Endothelial cell (in vitro differentiated cells): Measurements from ENCODE around the gene ORM1. TPM values are rescaled to one million over a fixed set of nuclear protein-coding genes. Genes with fewer than 3 reads are reported as not detected.
"Not testable (repeated sequence)": the region's sequence is repeated elsewhere in the genome, so short reads cannot be mapped to it uniquely, and the experiment has no call there.

Source experiments
- DNase-seq: peaks from one replicate; pipeline ENCODE4 v3.0.0; 2021; ENCODE audit warnings: low spot score
- H3K27ac Mint-ChIP-seq: one replicate; pipeline ENCODE4 v1.8.0; 2021; ENCODE audit warnings: mixed read lengths, inconsistent platforms; ENCODE audit not compliant: unreplicated experiment
- H3K27me3 Mint-ChIP-seq: one replicate; pipeline ENCODE4 v1.8.0; 2021; ENCODE audit warnings: mild to moderate bottlenecking, moderate library complexity, mixed read lengths, inconsistent platforms; ENCODE audit not compliant: unreplicated experiment
- H3K36me3 Mint-ChIP-seq: one replicate; pipeline ENCODE4 v1.8.0; 2021; ENCODE audit warnings: mild to moderate bottlenecking, low read depth, mixed read lengths, inconsistent platforms; ENCODE audit not compliant: unreplicated experiment
- H3K4me1 Mint-ChIP-seq: one replicate; pipeline ENCODE4 v1.8.0; 2021; ENCODE audit warnings: mild to moderate bottlenecking, mixed read lengths, inconsistent platforms; ENCODE audit not compliant: unreplicated experiment
- H3K4me3 Mint-ChIP-seq: one replicate; pipeline ENCODE4 v1.8.0; 2021; ENCODE audit warnings: mild to moderate bottlenecking, mixed read lengths, inconsistent platforms; ENCODE audit not compliant: unreplicated experiment
- H3K9me3 Mint-ChIP-seq: one replicate; pipeline ENCODE4 v1.8.0; 2021; ENCODE audit warnings: mixed read lengths, inconsistent platforms; ENCODE audit not compliant: unreplicated experiment
- CTCF ChIP-seq: fragments of 200-600 bp; sonication (generic); IDR thresholded peaks from one replicate; pipeline ENCODE4 v1.5.0; 2021; ENCODE audit warnings: antibody characterized with exemption; ENCODE audit not compliant: unreplicated experiment
- long read RNA-seq: library from polyadenylated mRNA; unstranded; transcript quantifications from one replicate; pipeline ENCODE4 v2.0.0, GENCODE V29; 2020; ENCODE audit not compliant: unreplicated experiment
- total RNA-seq: library from RNA; stranded (reverse); fragmentation: NEBNext Ultra II Directional; extraction: Animal tissue kit (Norgen Biotek cat#: 25700); gene quantifications from one replicate; pipeline ENCODE4 v1.2.1, GENCODE V29; 2021; ENCODE audit not compliant: unreplicated experiment

Gene ORM1
- not detected for total RNA-seq
- long read RNA-seq = 0 reads

- H3K36me3 Mint-ChIP-seq, DNase-seq, H3K27ac Mint-ChIP-seq, H3K4me1 Mint-ChIP-seq, H3K9me3 Mint-ChIP-seq, H3K27me3 Mint-ChIP-seq, H3K4me3 Mint-ChIP-seq: not testable (repeated sequence)
Measured at GRCh38 chr9:114322831-114323531, at the start of gene ORM1. Gene ORM1, plus strand, starts transcription at chr9:114323098. Its CDS starts 36 bp downstream, at chr9:114323134.

GRCh38 chr9:114273461-114273881 is 49.4 kb upstream of the ORM1 start:
- peak overlapping the region; percentile 42 for H3K4me3 Mint-ChIP-seq
- no peaks in the 10 kb centered on the region for H3K9me3 Mint-ChIP-seq
- peaks cover 7% of the 10 kb centered on the region for H3K27me3 Mint-ChIP-seq
- H3K4me1 Mint-ChIP-seq = no peaks in the 10 kb centered on the region
- TF ChIP-seq CTCF = no peak
- no peak for DNase-seq
- H3K36me3 Mint-ChIP-seq = peaks cover 47% of the 10 kb centered on the region
- no peak overlapping the region for H3K27ac Mint-ChIP-seq

DNA sequence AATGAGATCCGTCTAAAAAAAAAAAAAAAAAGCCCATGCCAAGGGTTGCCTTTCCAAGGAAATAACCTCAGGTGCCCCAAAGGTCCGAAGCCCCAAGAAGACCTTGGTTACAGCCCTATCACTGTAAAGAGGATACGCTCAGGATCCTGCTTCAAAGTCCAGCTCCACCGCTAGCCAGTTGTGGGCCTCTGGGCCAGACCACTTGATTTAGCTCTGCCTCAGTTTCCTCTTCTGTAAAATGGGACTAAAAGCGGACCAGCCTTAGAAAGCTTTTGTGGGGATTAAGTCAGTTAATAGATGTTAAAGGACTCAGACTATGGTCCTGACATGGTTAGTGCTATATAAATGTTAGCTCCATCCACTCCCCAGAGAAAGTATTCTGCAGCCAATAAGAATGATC is 48.7 kb upstream of the ORM1 start:
- DNase-seq = no peak
- no peak overlapping the region for H3K27ac Mint-ChIP-seq
- TF ChIP-seq CTCF = no peak
- peaks cover 48% of the 10 kb centered on the region for H3K36me3 Mint-ChIP-seq
- no peaks in the 10 kb centered on the region for H3K9me3 Mint-ChIP-seq
- H3K4me1 Mint-ChIP-seq = no peaks in the 10 kb centered on the region
- H3K4me3 Mint-ChIP-seq = no peak overlapping the region
- H3K27me3 Mint-ChIP-seq = peaks cover 7% of the 10 kb centered on the region

- H3K27ac Mint-ChIP-seq = no peak overlapping the region
- peaks cover 7% of the 10 kb centered on the region for H3K27me3 Mint-ChIP-seq
- H3K4me3 Mint-ChIP-seq = no peak overlapping the region
- TF ChIP-seq CTCF = no peak
- H3K36me3 Mint-ChIP-seq = peaks cover 43% of the 10 kb centered on the region
- no peak for DNase-seq
- H3K9me3 Mint-ChIP-seq = no peaks in the 10 kb centered on the region
- H3K4me1 Mint-ChIP-seq = peaks cover under 1% of the 10 kb centered on the region
Measured at GRCh38 chr9:114275246-114276004, 47.5 kb upstream of the ORM1 start.

DNA sequence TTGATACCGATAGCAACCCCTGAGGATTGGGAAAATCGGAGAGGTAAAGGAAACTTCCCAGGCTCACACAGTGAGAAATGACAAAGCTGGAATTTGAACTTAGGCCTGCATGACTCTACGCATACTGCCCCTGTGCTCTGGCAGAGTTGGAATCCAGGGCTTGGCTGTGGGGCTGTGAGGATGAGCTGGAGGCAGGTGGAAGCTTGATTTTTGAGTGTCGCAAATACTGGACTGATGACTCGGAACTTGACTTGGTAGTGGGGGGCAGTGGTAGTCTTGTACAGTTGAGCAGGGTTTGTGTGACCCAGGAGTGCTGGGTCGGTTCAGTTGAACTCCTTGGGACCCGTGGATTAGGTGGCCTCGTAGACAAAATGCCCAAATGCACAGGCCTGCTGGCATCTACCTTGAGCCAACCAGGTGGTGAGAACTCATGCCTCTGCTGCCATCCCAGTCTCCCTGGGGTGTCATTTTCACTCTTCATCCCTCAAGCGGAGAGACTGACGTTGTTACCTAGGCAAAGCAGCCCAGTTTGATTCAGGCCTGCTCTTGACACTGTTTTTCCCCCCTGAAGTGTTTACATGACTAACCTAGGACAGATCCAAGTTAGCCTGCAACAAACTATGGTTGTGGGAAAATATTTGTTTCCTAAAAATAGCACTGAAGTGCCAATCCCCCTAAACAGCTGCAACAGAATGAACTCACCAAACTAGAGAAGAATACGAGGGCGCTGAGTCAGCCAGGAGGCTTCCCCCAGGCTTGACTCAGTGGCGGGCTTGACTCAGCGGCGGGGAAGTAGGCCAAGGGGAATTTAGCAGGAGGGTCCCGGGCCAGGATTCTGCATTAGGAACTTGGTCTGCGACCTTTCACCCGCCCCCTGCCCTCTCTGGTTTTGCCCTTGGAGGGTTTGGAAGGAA is 45.7 kb upstream of the ORM1 start:
- Mint-ChIP-seq H3K4me1 (peaks cover 10% of the 10 kb centered on the region), H3K9me3 (no peaks in the 10 kb centered on the region), H3K27ac (no peak overlapping the region), H3K4me3 (no peak overlapping the region), H3K27me3 (peaks cover 4% of the 10 kb centered on the region), H3K36me3 (peaks cover 42% of the 10 kb centered on the region)
- no peak for TF ChIP-seq CTCF
- no peak for DNase-seq
